Posterior vena cava (tissue), 2 donors: ENCODE results near the gene GBGT1. TPM values are rescaled to one million over a fixed set of nuclear protein-coding genes. Genes with fewer than 3 reads are reported as not detected.

Source experiments
- DNase-seq: peaks from one replicate; pipeline ENCODE4 v3.0.0-alpha.2; 2020; ENCODE audit warnings: low spot score
- intact Hi-C, 2 donors: fragments of 100-400 bp; cut with DNase I; formaldehyde crosslinking; loops; one replicate each; pipeline versions ENCODE4 v1.14.1 to v1.14.2; 2022 to 2023
- long read RNA-seq, 2 donors: library from polyadenylated mRNA; unstranded; transcript quantifications; one replicate each; pipeline ENCODE4 v2.0.0, GENCODE V29; 2020 to 2021
- total RNA-seq, 2 donors: library from RNA; stranded (reverse); fragmentation: NEBNext Ultra II Directional; extraction: Animal tissue kit (Norgen Biotek cat#: 25700); gene quantifications; one replicate each; pipeline ENCODE4 v1.2.1, GENCODE V29; 2021
- donor health status: DM: yes; HTN: yes; CAD: no.
- donor health status: DM: yes; HTN: yes; CAD: no.

The GBGT1 gene
- total RNA-seq = 10 to 100 TPM; 14.2 to 19.9 TPM
- long read RNA-seq, donor 1, partial matches to known transcripts = 0 of 3 reads
- long read RNA-seq, donor 1, other reads (novel, unspliced or antisense) = 2 of 3 reads
- long read RNA-seq, donor 2, partial matches to known transcripts = 1 of 15 reads
- long read RNA-seq, donor 2, other reads (novel, unspliced or antisense) = 5 of 15 reads

DNA sequence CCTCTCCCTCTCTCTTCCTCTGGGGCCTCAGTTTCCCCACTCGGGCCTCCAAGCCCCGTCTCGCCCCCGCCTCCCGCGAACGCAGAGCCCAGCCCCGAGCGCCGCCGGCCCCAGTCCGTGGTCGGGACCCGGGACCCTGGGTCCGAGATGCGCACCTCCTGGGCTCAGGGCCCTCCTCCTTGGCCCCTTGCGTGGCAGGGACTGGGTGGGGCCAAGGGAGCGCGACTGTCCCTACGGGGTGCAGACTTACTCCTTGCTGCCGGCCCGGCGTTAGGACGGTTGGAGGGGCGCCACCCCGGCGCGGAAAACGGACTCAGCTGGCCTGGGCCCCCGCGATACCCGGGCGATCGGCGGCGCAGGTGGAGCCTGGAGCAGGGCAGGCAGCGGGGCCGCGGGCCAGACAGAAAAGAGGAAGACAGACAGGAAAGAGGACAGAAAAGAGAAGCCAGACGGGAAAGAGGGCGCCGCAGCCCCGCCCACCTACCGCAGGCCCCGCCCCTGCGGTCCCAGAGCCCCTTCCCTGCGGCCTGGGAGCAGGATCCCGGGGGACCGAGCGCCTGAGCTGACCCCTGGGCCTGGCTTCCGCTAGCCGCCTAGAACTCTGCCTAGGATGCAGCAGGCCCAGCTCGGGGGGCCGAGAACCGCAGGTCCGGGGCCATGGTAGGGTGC is at the start of gene GBGT1:
GBGT1 (minus strand) TSS at position 411 of the 669 bp plus-strand sequence. CDS start 1,502 bp downstream, outside the sequence.
- DNase-seq = peak; percentile 92
- intact Hi-C loops = no loop called here

DNA sequence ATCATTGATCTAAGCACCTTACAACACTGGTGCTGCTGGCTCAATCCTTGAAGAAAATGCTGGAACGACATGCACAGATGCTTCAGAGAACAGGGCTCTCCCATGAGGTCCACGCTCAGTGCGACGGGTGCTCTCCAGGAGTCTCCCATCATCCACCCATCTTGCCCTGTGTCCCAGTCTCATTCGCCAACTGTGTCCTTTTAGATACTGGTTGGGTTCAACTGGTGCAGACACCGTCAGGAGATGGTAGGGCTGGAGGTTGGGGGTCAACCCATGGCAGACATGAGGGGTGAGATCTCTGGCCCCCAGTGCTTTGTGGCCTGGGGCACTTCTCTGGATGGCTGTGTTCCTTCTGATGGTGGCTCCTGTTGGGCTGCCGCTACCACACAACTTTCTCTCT is 46.9 kb upstream of the GBGT1 start:
- DNase-seq = peak; percentile 38
- intact Hi-C loops = no loop called here

DNA sequence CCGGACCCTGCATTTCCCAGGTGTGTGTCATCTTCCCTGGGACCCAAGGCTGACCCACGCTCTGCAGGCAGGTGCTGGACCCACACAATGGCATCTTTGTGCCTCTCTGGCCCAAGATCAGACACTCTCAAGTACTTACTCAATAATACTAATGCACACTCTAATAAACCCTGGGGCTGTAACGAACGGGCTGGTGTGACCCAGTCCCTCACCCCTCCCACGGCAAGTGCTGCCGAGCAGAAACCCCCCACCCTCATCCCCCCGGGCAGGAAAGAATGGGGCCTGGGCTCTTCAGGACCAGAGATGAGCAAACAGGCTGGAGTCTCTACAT is 46.5 kb upstream of the GBGT1 start:
- intact Hi-C loops = no loop called here

DNA sequence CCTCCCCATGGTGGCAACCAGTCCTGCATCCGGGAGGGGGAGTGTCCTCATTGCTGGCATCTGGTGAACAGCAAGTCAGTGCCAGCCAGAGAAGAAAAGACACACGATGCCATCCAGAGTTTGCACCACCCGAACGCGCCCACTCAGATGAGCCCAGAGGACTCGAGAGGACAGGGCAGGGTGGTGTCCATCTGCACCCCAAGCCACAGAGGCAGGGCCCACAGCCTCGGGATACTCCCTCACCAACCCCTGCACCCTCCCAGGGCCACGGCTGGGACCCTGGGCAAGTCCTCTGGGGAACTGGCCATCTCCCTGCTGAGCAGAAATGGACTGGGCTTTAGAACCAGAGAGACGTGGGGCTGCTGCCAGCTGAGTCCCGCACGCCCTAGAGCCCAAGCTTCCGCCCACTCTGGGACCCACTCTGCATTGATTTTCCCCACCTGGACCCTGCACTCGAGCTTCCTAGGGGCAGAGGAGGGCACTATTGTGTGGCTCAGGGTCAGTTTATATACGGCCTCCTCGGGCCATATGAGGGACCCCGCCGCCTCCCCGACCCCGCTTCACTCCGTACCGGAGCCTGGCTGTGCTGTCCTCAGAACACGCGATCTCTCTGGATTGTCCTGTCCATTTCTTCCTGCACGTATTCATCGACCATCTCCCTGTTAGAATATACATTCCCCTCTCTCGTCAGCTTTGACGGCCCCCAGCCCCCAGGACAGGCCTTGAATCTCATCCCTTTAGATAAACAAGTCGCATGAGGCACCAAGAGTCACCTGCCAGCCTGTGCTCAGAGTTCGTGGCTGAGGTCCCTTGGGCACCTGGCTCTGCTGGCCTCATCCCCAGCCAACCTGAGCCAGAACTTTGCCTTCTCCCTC is 45.9 kb upstream of the GBGT1 start:
- intact Hi-C loops = loop anchor here in 1 of 2 donors (5.0 kb wide), 1 partner anchor 1887 kb away; no protein-coding TSS in a partner anchor
- DNase-seq = peak; percentile 58

More for the DNA sequence above, 46.5 kb upstream of the GBGT1 start:
- DNase-seq = no peak

DNA sequence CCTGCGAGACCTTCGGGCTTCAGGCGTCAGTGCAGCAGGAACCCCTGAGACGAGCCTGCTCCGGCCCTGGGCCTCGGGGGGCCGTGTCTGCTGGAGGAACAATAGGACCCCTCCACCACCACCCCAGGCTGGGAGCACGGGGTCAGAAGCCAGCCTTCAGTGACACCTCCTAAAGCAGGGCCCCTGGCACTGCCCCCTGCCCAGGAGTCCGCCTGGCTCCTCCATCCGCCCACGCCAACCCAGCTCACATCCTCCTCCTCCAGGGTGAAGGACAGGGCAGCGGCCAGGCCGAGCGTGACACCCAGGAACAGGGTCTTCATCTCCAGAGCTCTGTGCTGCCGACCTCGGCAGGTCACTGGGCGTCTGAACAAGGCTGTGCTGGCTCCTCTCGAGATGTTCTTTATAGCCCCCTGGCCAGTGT is 45.2 kb upstream of the GBGT1 start, which contains the start of gene OBP2B:
OBP2B (minus strand) TSS at position 371 of the 421 bp plus-strand sequence; CDS start at position 320, 51 bp downstream.
- intact Hi-C loops = loop anchor here in 1 of 2 donors (5.0 kb wide), 1 partner anchor 1887 kb away; no protein-coding TSS in a partner anchor
- peak; percentile 76 for DNase-seq

DNA sequence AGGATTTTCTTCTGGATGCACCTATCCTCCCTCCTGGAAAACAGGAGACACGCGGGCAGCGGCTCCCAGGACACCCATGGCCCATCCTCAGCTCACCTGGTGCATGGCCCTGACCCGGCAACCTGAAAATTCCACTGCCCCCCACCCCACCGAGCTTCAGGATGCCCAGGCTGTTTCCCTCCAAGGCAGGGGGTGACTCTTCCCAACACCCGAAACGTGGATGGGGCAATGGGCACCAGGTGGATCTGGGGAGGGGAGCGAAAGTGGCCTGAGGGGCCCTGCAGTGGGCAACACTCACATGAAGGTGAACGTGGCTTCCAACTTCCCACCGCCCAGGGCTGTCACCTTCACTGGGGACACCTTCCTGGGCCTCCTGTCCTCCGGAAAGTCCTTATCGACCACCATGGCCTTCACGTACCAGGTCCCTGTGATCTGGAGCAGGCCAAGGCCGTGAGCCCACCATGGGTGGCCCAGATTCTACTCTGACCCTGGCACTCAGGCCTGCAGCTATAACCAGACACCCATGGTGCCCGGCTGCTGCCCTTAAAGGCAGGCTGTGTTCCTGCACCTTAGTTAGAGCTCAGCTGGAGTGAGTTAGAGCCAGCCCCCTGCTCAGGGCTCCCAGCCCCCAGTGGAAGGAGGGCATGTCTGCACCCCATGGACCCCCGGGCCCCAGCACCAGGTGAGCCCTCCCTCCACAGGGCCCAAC is 44.6 kb upstream of the GBGT1 start:
- intact Hi-C loops = loop anchor here in 1 of 2 donors (5.0 kb wide), 1 partner anchor 1886 kb away; no protein-coding TSS in a partner anchor
- peak; percentile 64 for DNase-seq

DNA sequence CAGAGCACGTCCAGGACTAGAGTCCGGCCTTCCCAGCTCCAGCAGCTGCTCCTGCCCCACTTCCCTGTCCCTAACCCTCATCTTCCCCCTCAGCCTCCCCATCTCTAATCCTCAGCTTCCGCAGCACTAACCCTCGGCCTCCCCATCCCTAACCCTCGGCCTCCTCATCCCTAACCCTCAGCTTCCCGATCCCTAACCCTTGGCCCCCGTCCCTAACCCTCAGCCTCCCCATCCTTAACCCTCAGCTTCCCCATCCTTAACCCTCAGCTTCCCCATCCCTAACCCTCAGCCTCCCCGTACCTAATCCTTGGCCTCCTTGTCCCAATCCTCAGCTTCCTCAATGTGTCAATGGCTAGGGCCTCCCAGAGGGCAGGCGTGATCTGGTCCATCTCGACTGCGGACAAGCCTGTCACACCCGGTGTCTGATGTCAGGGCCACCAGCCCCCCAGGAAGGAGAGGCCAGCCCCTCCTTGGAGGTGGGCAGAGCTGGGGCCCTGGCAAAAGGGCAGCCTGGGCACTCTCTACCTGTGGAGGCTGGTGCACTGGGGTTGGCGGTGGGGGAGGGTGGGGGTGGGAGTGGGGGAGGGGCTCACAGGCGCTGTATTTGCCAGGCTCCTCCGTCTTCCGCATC is 43.9 kb upstream of the GBGT1 start:
- no peak for DNase-seq
- intact Hi-C loops = loop anchor here in 1 of 2 donors (5.0 kb wide), 1 partner anchor 1885 kb away; no protein-coding TSS in a partner anchor

DNA sequence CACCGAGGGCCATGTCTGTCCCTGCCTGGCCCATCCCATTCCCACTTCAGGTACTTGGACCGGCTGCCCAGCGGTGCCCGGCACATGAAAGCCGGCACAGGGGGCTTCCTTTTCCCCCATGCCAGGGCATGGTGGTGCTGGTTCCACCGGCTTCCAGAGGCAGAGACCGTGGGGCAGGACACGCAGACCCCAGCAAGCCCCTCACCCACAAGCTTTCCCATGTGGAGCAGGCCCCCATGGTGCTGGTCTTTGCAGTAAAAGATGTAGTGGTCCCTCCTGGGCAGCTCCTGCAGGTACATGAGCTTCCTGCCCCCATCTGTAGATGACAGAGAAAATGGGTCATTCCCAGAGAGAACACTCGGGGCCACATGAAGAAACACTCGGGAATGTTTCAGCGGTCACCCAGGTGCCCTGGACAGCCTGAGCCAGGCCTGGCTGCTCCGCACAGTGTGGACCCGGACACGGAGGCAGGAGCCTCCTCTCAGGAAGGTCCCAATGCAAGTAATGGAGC is 43.4 kb upstream of the GBGT1 start:
- intact Hi-C loops = loop anchor here in 1 of 2 donors (5.0 kb wide), 1 partner anchor 1885 kb away; no protein-coding TSS in a partner anchor
- DNase-seq = no peak

DNA sequence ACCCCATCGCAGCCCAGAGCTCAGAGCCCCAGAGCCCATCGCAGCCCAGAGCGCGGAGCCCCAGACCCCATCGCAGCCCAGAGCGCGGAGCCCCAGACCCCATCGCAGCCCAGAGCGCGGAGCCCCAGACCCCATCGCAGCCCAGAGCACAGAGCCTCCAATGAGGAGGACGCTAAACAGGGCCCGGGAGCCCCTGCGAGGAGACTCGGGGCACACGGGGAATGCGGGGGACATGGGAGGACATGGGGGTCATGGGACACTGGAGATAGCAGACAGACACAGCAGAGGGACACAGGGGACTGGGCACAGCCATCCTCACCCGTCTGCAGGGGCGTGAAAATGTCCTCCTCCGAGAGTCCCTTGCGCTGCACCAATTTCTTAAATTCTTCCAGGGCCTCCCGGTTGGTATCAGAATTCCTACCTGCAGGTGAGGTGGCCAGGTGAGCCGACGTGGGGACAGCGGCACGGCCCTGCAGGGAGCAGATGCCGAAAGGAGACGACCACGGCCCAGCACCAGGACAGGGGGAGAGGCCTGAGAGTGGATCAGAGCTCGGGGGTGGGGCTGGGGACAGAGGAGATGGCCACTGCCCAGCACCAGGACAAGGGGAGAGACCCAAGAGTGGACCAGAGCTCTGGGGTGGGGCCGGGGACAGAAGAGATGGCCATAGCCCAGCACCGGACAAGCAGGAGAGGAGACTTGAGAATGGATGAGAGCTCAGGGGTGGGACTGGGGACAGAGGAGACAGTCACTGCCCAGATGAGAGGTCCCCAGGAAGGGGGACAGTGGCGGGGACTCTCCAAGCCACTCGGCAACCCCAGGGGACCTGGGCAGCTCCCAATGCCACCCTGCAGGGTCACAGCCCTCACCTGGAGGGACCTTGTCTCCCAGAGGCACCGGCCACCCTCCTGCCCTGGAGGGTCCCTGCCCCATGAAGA is 42.5 kb upstream of the GBGT1 start:
- DNase-seq = peak; percentile 68

DNA sequence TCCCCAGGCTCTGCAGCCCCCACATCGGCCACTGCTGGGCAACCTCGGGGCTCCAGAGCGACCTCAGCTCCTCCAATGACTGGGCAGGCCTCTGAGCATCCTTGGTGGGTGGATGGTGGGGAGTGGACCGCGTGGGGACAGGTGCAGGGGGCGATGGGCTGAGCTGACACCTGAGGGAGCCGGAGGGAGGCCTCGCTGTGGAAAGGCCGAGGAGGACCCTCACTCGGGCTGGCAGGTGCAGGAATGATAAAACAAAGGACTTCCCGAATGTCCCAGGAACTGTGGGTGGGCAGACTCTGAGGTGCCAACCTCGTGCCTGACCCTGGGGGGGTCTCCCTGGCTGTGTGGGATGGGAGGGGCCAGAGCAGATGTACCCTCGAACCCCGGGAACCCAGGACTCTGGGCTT is 41.8 kb upstream of the GBGT1 start:
- peak; percentile 68 for DNase-seq
- intact Hi-C loops = loop anchor here in 1 of 2 donors (5.0 kb wide), 1 partner anchor 1883 kb away; no protein-coding TSS in a partner anchor

More for the DNA sequence above, 42.5 kb upstream of the GBGT1 start:
- intact Hi-C loops = loop anchor here in 1 of 2 donors (5.0 kb wide), 1 partner anchor 1884 kb away; no protein-coding TSS in a partner anchor

DNA sequence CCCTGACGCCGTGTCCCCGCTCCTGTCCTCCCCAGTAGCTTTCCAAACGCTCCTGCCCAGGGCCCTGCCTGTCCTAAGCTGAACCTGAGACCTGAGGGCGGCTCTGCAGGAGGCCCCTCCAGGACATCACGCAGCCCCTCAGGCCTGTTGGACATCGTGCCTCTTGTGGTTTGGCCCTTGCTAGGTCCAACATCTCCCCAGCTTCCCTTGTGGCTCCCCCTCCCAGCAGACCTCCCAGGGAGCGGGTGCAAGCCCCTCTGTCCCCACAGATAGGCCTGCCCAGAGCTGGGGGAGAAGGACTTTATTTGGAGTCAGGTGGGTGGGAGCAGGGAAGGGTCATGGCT is 41.3 kb upstream of the GBGT1 start:
- DNase-seq = no peak
- intact Hi-C loops = loop anchor here in 1 of 2 donors (5.0 kb wide), 1 partner anchor 1883 kb away; no protein-coding TSS in a partner anchor

DNA sequence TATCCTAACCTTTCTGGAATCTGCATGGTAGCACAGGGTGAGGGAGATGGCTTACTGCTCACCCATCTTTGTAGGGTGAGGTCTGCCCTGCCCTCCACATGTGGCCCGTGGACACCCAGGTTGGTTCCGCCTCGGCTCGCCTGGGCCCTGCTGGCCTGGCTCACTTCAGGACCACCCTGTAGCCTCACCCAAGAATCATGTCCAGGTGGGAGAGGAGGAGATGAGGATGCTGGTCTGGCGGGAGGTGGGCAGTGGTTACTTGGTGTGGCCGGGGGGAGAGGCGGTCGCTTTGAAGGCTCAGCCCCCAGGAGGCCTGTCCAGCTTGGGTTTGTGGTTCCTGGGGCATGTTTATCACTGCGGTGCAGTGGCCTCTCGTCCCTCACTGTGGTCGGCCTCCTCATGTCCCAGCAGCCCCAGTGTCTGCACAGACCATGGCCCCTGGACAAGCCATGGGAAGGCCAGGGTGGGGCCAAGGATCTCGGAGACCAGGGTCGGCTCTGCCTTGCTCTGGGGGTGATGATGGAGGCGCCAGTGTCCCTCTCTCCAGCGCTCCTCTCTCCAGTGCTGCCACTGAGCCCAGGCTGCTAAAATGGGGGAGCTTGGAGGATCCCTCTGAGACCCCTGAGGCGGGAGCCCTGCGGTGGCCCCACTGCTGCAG is 40.8 kb upstream of the GBGT1 start:
- intact Hi-C loops = no loop called here
- DNase-seq = no peak

DNA sequence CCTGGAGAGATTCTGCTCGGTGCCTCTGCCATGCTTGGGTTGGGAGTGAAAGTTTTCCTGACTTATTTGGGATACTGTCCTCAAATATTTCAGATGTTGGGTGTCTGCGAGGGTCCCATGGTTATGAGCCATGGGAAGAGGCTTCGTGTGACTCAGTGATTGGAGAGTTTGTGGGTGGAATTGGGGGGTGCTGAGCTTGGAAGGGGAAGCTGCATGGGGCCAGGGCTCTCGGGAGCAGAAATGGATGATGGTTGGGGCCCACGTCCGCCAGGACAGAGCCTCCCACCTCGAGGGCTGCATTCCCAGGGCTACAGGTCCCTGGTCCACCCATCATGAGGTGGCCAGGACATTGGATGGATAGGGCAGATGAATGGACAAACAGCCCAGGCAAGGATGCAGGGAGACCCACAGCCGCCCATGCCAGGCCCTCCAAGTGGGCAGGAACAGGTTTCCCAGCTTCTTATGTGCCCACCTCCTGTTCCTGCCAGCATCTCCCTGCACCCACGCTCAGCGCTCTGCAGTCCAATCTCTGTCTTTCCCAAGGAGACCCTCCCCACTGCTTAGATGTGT is 39.9 kb upstream of the GBGT1 start:
- intact Hi-C loops = no loop called here
- no peak for DNase-seq

DNA sequence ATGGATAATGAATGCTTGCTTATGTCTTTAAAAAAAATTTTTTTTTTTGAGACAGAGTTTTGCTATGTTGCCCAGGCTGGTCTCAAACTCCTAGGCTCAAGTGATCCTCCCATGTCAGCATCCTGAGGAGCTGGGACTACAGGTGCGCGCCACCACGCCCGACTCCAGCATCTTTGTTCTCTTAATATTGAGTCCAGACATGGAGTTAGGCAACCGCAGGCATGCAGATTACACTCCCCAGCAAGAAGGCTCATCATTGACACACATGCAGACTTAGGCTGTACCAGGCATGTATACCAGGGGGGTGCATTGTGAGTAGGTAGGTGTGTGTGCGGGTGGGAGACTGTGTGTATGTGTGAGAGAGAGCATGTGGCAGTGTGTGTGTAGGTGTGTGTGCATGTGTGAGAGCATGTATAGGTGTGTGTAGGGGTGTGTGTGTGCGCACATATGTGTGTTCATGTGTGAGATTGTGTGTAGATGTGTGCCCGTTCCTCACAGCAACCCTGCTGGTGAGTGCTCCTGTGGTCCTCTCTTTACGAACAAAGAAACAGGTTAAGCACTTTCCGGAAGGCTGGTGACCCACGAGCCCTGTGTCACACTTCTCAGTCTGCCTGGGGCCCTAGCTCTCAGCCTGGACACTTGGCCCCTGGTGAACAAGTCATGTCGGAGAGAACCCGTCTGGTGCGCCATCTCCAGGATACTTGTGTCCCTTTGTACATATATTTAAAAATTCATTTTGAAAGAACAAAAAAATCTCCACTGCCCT is 39.2 kb upstream of the GBGT1 start:
- DNase-seq = peak; percentile 75
- intact Hi-C loops = no loop called here

DNA sequence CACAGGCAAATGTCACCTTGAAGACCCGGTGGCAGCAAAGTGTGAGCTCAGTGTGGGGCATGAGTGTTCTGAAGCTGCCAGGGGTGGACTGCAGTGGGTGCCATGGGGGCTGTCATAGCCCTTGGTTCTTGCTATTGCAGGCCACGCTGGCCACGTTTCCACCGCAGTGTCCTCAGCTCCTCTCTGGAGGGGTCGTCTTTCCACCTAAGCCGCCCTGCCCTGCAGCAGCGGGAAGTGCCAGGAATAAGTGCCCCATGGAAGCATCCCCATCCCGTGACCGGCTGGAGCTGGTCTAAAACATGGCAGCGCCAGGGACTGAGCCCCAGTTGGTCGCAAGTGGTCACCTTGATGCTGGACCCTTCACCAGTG is 38.4 kb upstream of the GBGT1 start:
- intact Hi-C loops = no loop called here
- peak; percentile 72 for DNase-seq
